NB4 (cell line): ENCODE measurements around the gene OR8G1.

Experiments used
- DNase-seq: peaks from one replicate; pipeline ENCODE4 v3.0.0; 2010; ENCODE audit warnings: low read depth
- H3K4me3 ChIP-seq: one replicate; pipeline ENCODE4 v1.5.1; 2011; ENCODE audit warnings: mild to moderate bottlenecking, low read depth, low read length, moderate library complexity
- CTCF ChIP-seq: IDR thresholded peaks from one replicate; pipeline ENCODE4 v1.5.1; 2012; ENCODE audit warnings: low read depth, low read length
- MAX ChIP-seq: IDR thresholded peaks from 2 replicates; pipeline ENCODE4 v1.6.1; 2011; ENCODE audit warnings: low read depth, low read length
- MYC ChIP-seq: IDR thresholded peaks from 2 replicates; pipeline ENCODE4 v1.6.1; 2011; ENCODE audit warnings: low read depth, low read length
- POLR2A ChIP-seq: IDR thresholded peaks from 2 replicates; pipeline ENCODE4 v1.6.1; 2011; ENCODE audit warnings: mild to moderate bottlenecking; ENCODE audit not compliant: insufficient read length; ENCODE audit errors: extremely low read depth

The OR8G1 gene

GRCh38 chr11:124302347-124303125, 61.6 kb downstream of the OR8G1 start:
- DNase-seq = no peak
- no peak for TF ChIP-seq MYC
- TF ChIP-seq CTCF = no peak
- TF ChIP-seq MAX = no peak
- no peak for TF ChIP-seq POLR2A
- H3K4me3 ChIP-seq = no peak overlapping the region
